ENCODE measurements around the gene PRDM15.

The PRDM15 gene

GRCh38 chr21:41824466-41825207, 54.5 kb downstream of the PRDM15 start:
- Histone ChIP-seq H3K4me3 (no peak overlapping the region), H3K4me1 (peaks cover 9 to 62% (median 35%) of the 10 kb centered on the region in 10 experiments; a peak in 18 of 20 replicates), H4K20me1 (peaks cover 0 to 23% (median 0%) of the 10 kb centered on the region in 11 experiments; a peak in 4 of 22 replicates), H3K36me3 (peaks cover 8 to 61% (median 30%) of the 10 kb centered on the region in 11 experiments; a peak in 16 of 22 replicates), H3K4me2 (peak overlapping the region in 7 of 11 experiments; percentile 43 to 72 (median 71); a peak in 12 of 22 replicates), H3K27me3 (no peaks in the 10 kb centered on the region), H3K9me3 (replicated peaks in 1 of 11) (no peaks in the 10 kb centered on the region), H3K27ac (no peak overlapping the region), H3K9ac (peak overlapping the region in 1 of 11 experiments; percentile 33; a peak in 2 of 22 replicates)
- no peak for TF ChIP-seq Cebpa-rat (IDR thresholded peaks at IDR 0.05)

GRCh38 chr21:41823906-41824305, 55.2 kb downstream of the PRDM15 start:
- no peaks in the 10 kb centered on the region for H3K27me3 ChIP-seq
- no peaks in the 10 kb centered on the region for H3K9me3 ChIP-seq (replicated peaks in 1 of 11)
- peaks cover 9 to 55% (median 35%) of the 10 kb centered on the region in 10 experiments; a peak in 18 of 20 replicates for H3K4me1 ChIP-seq
- peak overlapping the region in 4 of 11 experiments; percentile 14 to 31 (median 25); a peak in 2 of 22 replicates for H3K27ac ChIP-seq
- peak overlapping the region; percentile 15 to 72 (median 67); a peak in 19 of 22 replicates for H3K4me2 ChIP-seq
- no peak for TF ChIP-seq Cebpa-rat (IDR thresholded peaks at IDR 0.05)
- no peak overlapping the region for H3K4me3 ChIP-seq
- peaks cover 0 to 23% (median 0%) of the 10 kb centered on the region in 11 experiments; a peak in 4 of 22 replicates for H4K20me1 ChIP-seq
- peaks cover 8 to 63% (median 30%) of the 10 kb centered on the region in 11 experiments; a peak in 16 of 22 replicates for H3K36me3 ChIP-seq
- no peak overlapping the region; a peak in 2 of 22 replicates for H3K9ac ChIP-seq

GRCh38 chr21:41823166-41823565, 56.0 kb downstream of the PRDM15 start:
- no peaks in the 10 kb centered on the region for H3K9me3 ChIP-seq (replicated peaks in 1 of 11)
- H3K9ac ChIP-seq: 0 out of 22 replicates have a peak overlapping the region, but pooled peaks of 1 of the 11 experiments have one; percentile 4
- peak overlapping the region in 6 of 11 experiments; percentile 29 to 59 (median 52); a peak in 9 of 22 replicates for H3K27ac ChIP-seq
- peaks cover 8 to 64% (median 30%) of the 10 kb centered on the region in 11 experiments; a peak in 16 of 22 replicates for H3K36me3 ChIP-seq
- H3K27me3 ChIP-seq: no peaks in the 10 kb centered on the region
- H3K4me2 ChIP-seq: peak overlapping the region; percentile 38 to 72 (median 67); a peak in 21 of 22 replicates
- peaks cover 0 to 19% (median 0%) of the 10 kb centered on the region in 11 experiments; a peak in 4 of 22 replicates for H4K20me1 ChIP-seq
- H3K4me3 ChIP-seq: no peak overlapping the region; a peak in 1 of 20 replicates
- TF ChIP-seq Cebpa-rat (IDR thresholded peaks at IDR 0.05): no peak
- peaks cover 9 to 51% (median 35%) of the 10 kb centered on the region in 10 experiments; a peak in 18 of 20 replicates for H3K4me1 ChIP-seq

GRCh38 chr21:41821756-41822431, 57.2 kb downstream of the PRDM15 start:
- H3K9ac ChIP-seq: no peak overlapping the region
- no peaks in the 10 kb centered on the region for H3K27me3 ChIP-seq
- TF ChIP-seq Cebpa-rat (IDR thresholded peaks at IDR 0.05): no peak
- no peaks in the 10 kb centered on the region for H3K9me3 ChIP-seq (replicated peaks in 1 of 11)
- no peak overlapping the region for H3K27ac ChIP-seq
- peaks cover 11 to 58% (median 36%) of the 10 kb centered on the region in 10 experiments for H3K4me1 ChIP-seq
- H3K4me3 ChIP-seq: no peak overlapping the region
- H3K36me3 ChIP-seq: peaks cover 8 to 54% (median 25%) of the 10 kb centered on the region in 11 experiments; a peak in 16 of 22 replicates
- peaks cover 0 to 13% (median 0%) of the 10 kb centered on the region in 11 experiments; a peak in 5 of 22 replicates for H4K20me1 ChIP-seq
- H3K4me2 ChIP-seq: peak overlapping the region in 4 of 11 experiments; percentile 18 to 72 (median 69); a peak in 8 of 22 replicates

- no peak for TF ChIP-seq Cebpa-rat (IDR thresholded peaks at IDR 0.05)
- H3K4me2 ChIP-seq: peak overlapping the region in 3 of 11 experiments; percentile 18 to 72 (median 67); a peak in 6 of 22 replicates
- H3K9ac ChIP-seq: no peak overlapping the region
- H4K20me1 ChIP-seq: peaks cover 0 to 17% (median 0%) of the 10 kb centered on the region in 11 experiments; a peak in 5 of 22 replicates
- no peak overlapping the region for H3K4me3 ChIP-seq
- peaks cover 15 to 65% (median 38%) of the 10 kb centered on the region in 10 experiments for H3K4me1 ChIP-seq
- H3K9me3 ChIP-seq (replicated peaks in 1 of 11): no peaks in the 10 kb centered on the region
- no peak overlapping the region for H3K27ac ChIP-seq
- no peaks in the 10 kb centered on the region for H3K27me3 ChIP-seq
- H3K36me3 ChIP-seq: peaks cover 5 to 48% (median 22%) of the 10 kb centered on the region in 11 experiments; a peak in 16 of 22 replicates
Observed at GRCh38 chr21:41821081-41821755, 57.9 kb downstream of the PRDM15 start.

- TF ChIP-seq Cebpa-rat (IDR thresholded peaks at IDR 0.05): no peak
- Histone ChIP-seq H3K4me2 (no peak overlapping the region), H3K27ac (no peak overlapping the region), H3K9me3 (replicated peaks in 1 of 11) (no peaks in the 10 kb centered on the region), H3K9ac (no peak overlapping the region), H3K4me1 (peaks cover 15 to 60% (median 38%) of the 10 kb centered on the region in 10 experiments), H3K27me3 (no peaks in the 10 kb centered on the region), H4K20me1 (peaks cover 0 to 19% (median 0%) of the 10 kb centered on the region in 11 experiments; a peak in 5 of 22 replicates), H3K36me3 (peaks cover 5 to 47% (median 19%) of the 10 kb centered on the region in 11 experiments; a peak in 20 of 22 replicates), H3K4me3 (no peak overlapping the region)
Observed at GRCh38 chr21:41820384-41821080, 58.6 kb downstream of the PRDM15 start.

GRCh38 chr21:41819856-41820281, 59.3 kb downstream of the PRDM15 start:
- no peaks in the 10 kb centered on the region for H3K27me3 ChIP-seq
- H3K36me3 ChIP-seq: peaks cover 12 to 47% (median 19%) of the 10 kb centered on the region in 11 experiments; a peak in 21 of 22 replicates
- no peak overlapping the region for H3K27ac ChIP-seq
- no peaks in the 10 kb centered on the region for H3K9me3 ChIP-seq (replicated peaks in 1 of 11)
- peaks cover 15 to 54% (median 32%) of the 10 kb centered on the region in 10 experiments for H3K4me1 ChIP-seq
- H3K4me2 ChIP-seq: no peak overlapping the region
- peaks cover 0 to 19% (median 0%) of the 10 kb centered on the region in 11 experiments; a peak in 5 of 22 replicates for H4K20me1 ChIP-seq
- no peak for TF ChIP-seq Cebpa-rat (IDR thresholded peaks at IDR 0.05)
- H3K4me3 ChIP-seq: no peak overlapping the region
- no peak overlapping the region for H3K9ac ChIP-seq

Measured in BLaER1 treated with 17β-estradiol and CSF1 and Interleukin-3, amounts not matched to agents 10 nM and 100 nM (cell line).